Erythroblast (primary cell): ENCODE measurements around the gene ADAMTSL1.

Experiments used
- DNase-seq, 2 experiments: peaks; one replicate each; lab custom pipeline; 2025; lab: John Stamatoyannopoulos, UW
- GATA1 ChIP-seq: IDR thresholded peaks from 2 replicates; pipeline ENCODE4 v1.6.1; 2011; ENCODE audit warnings: low read depth, mild to moderate bottlenecking, control low read depth, low read length, moderate library complexity
- POLR2A ChIP-seq: IDR thresholded peaks from 2 replicates; pipeline ENCODE4 v1.6.1; 2011; ENCODE audit warnings: mild to moderate bottlenecking, low read length

ADAMTSL1 gene

DNA sequence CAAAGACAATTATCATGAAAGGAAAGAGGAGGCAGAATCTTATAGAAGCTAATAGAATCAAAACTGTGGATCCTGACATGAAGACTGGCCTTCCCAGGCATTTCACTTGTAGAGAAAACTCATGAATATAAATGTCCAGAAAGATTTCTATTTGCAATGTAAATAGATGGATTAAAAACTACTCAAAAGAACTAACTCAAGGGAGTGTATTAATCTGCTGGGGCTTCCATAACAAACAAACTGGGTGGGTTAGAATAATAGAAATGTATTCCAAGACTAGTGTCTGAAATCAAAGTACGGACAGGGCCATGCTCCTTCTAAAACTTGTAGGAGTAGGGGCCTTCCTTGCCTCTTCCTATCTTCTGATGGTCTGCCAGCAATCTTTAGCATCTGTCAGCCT, 267.4 kb downstream of the ADAMTSL1 start:
- TF ChIP-seq POLR2A (no peak), GATA1 (no peak)
- no peak for DNase-seq

DNA sequence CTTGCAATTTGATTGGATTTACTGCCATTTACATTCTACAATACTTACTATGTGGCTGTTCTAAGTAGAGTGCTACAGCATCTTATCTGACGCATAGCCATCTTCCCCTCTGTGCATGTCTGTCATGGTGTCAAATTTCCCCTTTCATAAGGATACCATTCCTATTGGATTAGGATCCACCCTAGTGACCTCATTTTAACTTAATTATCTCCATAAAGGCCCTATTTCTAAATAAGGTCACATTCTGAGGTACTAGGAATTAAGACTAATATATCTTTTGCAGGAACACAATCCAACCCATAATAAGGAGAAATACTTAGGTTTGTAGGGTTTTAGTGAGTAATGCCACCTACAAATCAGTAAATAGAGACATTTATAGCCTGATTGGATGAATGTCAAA, 268.0 kb downstream of the ADAMTSL1 start:
- DNase-seq, result no peak
- TF ChIP-seq POLR2A, result no peak
- TF ChIP-seq GATA1, result no peak

DNA sequence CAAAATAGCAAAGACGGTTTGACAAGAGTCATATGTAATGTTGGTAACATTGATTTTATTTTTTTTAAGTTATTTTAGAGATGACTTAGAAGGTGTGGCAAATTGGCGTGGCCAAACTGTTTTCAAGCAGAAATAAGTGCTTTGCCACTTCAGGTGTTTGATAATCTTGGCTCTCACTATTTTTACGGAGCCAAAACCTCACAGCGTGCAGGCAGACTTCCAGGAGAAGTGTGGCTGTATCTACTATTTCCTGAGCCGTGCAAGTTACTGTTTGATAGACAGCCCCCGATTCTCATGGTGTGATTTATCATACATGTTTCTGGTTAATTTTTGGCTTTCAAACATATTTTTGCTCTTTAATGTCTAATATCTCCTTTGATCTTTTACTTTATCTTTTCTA, 269.5 kb downstream of the ADAMTSL1 start:
- TF ChIP-seq POLR2A (no peak), GATA1 (no peak)
- DNase-seq, result no peak

DNA sequence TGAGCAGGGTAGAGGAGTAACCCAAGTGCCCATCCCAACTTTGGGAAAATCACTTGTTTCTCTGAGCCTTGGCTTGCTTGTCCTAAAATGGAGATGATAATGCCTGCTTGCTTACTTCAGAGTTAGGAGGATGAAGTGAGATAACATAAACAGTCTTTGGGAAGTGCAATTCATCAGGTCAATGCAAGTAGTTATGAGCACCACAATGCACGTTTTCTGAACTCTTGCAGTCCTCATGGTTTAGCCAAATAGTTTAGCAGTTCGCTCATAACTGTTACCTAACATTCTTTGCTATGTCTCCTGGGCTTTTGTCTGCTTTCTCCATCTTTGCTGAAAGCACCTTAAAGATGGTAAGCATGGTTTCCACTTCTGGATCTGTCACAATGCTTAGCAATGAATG, 270.0 kb downstream of the ADAMTSL1 start:
- no peak for DNase-seq

DNA sequence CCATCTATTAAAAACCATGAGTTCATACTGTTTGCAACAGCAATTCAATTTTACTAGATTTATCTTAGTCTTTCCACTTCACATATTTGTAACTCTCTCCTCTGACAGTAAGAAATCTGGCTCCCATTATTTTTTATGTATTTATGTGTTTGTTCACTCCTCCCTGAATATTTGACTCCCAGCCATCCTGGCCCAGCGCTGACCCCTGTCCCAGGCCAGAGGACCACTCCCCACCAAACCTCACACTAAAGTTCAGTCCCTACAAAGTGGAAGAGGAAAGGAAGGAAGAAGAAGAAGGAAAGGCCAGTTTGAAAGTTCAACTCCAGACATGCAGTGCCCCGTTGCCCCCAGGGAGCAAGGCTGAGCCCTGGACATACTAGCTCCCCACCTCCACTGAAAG, 271.8 kb downstream of the ADAMTSL1 start:
- no peak for DNase-seq
- TF ChIP-seq POLR2A, result no peak
- TF ChIP-seq GATA1, result no peak

More for the DNA sequence above, 270.0 kb downstream of the ADAMTSL1 start:
- TF ChIP-seq POLR2A (no peak), GATA1 (no peak)

DNA sequence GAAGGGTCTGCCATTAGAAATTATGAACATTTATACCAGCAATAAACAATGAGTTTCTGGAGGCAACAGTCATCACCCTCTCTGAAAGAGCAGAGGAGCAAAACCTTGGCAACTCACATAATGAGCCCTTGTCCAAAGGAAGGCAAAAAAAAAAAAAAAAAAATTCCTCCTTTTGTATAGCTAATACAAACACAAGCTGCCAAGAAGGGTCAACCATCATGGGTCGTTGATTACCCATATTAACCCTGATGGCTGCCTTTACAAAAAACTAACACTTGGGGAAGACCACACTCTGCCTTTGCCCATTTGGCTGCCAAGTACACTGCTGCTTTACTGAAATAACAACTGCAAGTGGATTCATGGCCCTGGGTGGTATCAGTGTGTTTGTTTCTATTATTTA, 272.7 kb downstream of the ADAMTSL1 start:
- no peak for DNase-seq
- TF ChIP-seq POLR2A, result no peak
- no peak for TF ChIP-seq GATA1

DNA sequence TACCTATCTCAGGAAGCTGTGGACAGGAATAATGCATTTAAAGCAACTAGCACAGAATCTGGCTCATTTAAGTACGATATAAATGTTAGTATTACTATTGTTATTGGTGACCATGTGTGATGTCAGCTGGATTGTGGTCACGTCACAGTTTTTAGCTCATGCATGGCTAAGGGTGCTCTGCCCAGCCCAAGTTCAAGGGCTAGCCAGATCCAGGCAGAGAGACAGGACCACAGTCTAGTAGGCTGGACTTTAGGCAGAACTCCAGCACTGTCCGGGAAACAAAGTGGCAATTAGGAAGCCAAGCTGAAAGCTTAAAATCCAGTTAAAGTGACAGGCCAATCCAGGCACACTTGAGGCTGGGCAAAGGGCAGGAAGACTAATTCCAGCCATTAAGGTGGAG, 273.6 kb downstream of the ADAMTSL1 start:
- DNase-seq, result no peak
- no peak for TF ChIP-seq GATA1
- TF ChIP-seq POLR2A, result no peak

DNA sequence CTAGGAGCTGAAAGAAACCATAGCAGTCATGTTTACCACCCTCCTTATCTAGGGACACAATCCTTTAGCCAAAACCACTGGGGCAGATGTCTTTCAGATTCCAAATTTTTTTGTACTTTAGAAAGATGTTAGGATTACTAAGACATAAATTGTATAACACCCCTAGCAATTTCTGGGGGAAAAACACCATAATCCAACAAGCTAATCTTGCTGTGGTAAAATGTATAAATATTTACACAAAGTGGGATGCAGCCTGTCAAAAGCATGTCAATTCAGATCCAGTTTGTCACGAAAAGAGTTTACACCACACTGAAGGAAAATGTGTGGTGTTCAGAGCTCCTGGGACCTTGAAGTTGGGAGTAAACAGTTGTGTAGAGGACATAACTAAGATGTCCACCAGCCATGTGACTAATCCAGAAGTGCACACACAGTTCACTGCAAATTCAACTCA, 274.3 kb downstream of the ADAMTSL1 start:
- TF ChIP-seq POLR2A, result no peak
- TF ChIP-seq GATA1, result no peak
- no peak for DNase-seq

DNA sequence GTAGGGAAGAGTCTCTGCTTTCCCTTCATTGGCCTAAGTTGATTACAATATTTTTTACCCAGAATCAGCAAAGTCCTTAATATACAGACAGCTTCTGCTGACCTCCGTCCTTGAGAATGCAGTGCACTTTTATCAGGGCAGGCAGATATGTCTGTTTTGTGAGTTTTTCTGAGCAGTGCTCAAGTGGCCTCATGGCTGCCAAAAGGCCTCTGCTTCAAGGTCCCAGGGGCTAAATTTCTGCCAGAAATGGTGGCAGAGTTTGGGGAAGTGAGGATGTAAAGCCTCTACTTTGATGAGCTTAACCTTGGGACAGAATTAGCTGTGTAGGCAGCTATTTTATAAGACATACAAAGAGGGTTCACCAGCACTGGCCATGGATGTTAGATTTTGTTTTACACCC, 275.8 kb downstream of the ADAMTSL1 start:
- TF ChIP-seq POLR2A (no peak), GATA1 (no peak)

DNA sequence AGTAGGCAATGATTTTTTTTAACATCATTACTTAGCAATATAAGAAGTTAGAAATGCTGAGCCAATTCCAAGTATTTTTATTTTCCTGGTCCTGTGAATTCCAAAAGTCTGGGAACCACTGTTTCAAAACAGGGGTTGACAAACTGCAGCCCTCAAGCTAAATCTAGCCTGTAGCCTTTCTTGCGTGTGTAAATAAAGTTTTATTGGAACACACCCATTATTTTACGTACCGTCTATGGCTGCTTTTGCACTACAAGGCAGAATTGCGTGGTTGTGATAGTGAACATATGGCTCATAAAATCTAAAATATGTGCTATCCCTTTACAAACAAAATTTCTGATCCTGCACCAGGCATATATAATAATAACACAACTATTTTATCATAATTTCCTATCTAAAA, 280.0 kb downstream of the ADAMTSL1 start:
- no peak for DNase-seq
- TF ChIP-seq POLR2A (no peak), GATA1 (no peak)

More for the DNA sequence above, 275.8 kb downstream of the ADAMTSL1 start:
- no peak for DNase-seq

DNA sequence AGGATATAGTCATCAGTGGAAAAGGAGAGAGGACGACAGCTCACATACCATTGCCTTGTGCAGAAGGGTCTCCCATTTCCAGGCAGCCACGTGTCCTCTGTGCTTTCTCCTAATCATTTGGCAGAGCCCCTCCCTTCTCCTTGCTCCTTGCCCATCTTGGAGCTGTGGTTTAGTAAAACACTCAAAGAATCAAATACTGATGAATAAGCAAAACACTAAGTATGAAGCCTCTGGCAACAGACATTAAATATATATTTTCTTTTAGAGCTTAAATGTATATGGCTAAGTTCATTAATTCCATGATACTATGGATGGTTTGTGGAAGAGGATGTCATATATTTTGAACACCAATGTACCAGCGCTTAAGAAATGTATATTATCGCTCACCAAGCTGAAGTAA, 280.6 kb downstream of the ADAMTSL1 start:
- TF ChIP-seq POLR2A (no peak), GATA1 (no peak)
- no peak for DNase-seq

DNA sequence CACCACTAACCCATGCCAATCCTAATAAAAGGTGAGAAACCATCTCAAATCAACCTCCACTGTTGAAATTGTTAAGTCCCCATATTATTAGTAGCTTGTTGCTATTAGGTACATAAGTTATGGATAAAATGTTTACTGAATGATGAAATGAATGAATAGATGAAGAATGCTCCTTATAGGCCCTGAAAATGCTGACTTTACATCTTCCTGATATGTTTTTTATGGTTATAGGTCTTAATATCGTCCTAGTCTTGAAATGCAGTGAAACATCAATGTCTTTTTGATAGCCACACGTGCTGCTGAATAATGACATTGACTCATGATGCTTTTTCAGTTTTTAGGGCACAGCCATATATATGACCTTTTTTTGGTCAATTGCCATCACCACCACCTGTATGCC, 281.3 kb downstream of the ADAMTSL1 start:
- TF ChIP-seq GATA1, result no peak
- TF ChIP-seq POLR2A, result no peak
- DNase-seq, result no peak

DNA sequence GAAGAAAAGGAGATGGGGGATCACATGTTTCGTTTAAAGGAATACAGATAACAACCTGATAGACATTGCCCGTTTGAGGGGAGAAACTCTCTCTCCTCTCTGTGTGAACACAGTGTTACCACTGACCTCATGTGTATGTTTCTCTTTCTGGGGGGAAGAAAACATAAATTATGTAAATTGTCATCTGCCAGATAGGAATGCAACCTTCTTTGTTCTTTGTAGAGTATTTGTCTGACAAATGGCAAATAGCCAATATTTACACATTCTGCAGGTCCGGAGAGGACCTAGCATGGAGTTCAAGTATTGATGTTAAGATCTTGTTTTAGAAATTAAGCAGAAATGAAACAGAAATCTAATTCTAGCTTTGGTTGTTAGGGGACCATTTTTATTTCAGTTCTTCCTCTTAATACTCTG, 282.8 kb downstream of the ADAMTSL1 start:
- TF ChIP-seq POLR2A, result no peak
- TF ChIP-seq GATA1, result no peak
- no peak for DNase-seq

DNA sequence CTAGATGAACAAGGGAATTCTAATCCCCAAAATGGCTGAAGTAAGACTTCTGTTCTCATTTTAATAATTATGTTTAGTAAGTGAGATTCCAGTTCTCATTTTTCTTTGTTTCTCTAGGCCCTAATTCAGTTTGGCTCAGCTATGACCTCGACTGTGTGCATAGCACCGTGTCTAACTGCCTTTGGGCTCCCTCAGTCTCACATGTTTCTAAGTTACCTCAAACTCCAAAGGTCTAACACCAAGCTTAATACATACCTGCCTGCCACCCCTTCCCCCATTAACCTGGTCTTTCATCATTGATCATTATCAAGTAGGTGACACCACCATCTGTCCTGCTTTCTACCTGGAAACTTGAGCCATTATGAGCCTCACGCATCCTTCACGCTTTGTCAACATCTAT, 285.9 kb downstream of the ADAMTSL1 start:
- DNase-seq, result no peak
- TF ChIP-seq GATA1 (no peak), POLR2A (no peak)

DNA sequence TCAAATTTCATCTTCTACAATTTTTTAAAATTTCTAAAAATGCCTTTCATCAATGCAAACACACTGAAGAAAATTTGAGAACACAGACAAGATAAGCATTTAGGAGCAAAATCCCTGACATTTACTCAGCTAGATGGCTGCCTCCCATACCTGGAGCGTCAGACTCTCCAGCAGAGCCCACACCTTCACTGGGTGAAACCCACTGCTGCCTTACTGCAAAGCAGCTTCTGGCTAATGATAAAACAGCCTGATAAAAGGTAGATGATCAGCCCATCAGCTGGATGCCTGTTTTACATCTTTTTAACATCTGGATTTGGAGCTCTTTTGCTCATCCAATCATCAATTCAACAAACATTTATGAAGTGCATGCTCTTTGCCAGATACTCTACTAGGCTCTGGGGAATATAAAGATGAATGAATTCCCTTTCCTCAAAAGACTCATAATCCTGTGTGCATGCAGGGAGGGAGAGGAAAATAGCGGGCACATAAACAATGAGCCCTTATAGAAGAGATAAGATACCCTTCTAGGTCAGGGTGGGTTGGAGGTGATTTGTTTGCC, 287.9 kb downstream of the ADAMTSL1 start:
- no peak for DNase-seq
- TF ChIP-seq POLR2A (no peak), GATA1 (no peak)
